ENCODE measurements around the gene FUOM. TPM values are rescaled to one million over a fixed set of nuclear protein-coding genes. Genes with fewer than 3 reads are reported as not detected.

Gene FUOM
- total and polyA plus RNA-seq, 10 of the 15 experiments (the other 5 are each of a cell fraction or from before 2014, with no cell fraction given): 1.8 to 41.7 (median 25.6) TPM

GRCh38 chr10:133405844-133406527 lies 48.2 kb upstream of the FUOM start (continued):
- TF ChIP-seq RELB (IDR thresholded peaks at IDR 0.05; ENCODE audit: low read depth): no peak
- peak; percentile 36; the same call in 1 of the 2 replicates for TF ChIP-seq MTA2 (IDR thresholded peaks at IDR 0.05; ENCODE audit: low read depth)
- no peak for TF ChIP-seq NFXL1 (IDR thresholded peaks at IDR 0.05; ENCODE audit: borderline replicate concordance)
- TF ChIP-seq E2F8 (IDR thresholded peaks at IDR 0.05; ENCODE audit: low read depth, partially characterized antibody): no peak
- 0 out of 2 replicates have a peak, but pooled peaks have one; percentile 10 for TF ChIP-seq YY1 (IDR thresholded peaks at IDR 0.05; ENCODE audit: low read depth, low read length)
- no peak for TF ChIP-seq ZNF384 (IDR thresholded peaks at IDR 0.05; ENCODE audit: borderline replicate concordance, low read depth, low read length)
- TF ChIP-seq POU2F2 (IDR thresholded peaks at IDR 0.05; ENCODE audit: borderline replicate concordance, low read depth, low read length): peak; percentile 72; the same call in 1 of the 3 replicates
- TF ChIP-seq FOXM1 (IDR thresholded peaks at IDR 0.05; ENCODE audit: low read depth, low read length): peak; percentile 14; the same call in 1 of the 2 replicates
- TF ChIP-seq RB1 (IDR thresholded peaks at IDR 0.05; ENCODE audit: borderline replicate concordance): no peak
- TF ChIP-seq SRF (IDR thresholded peaks at IDR 0.05; ENCODE audit: low read depth in 2 of 2, low read length in 2 of 2): no peak
- 0 out of 2 replicates have a peak, but pooled peaks have one; percentile 16 for TF ChIP-seq SMARCA5 (IDR thresholded peaks at IDR 0.05)
- no peak for TF ChIP-seq MEF2B (IDR thresholded peaks at IDR 0.05; ENCODE audit: partially characterized antibody, poor library complexity, severe bottlenecking)
- TF ChIP-seq NFIC (IDR thresholded peaks at IDR 0.05; ENCODE audit: low read depth, low read length): peak; percentile 33; the same call in 1 of the 2 replicates
- no peak for TF ChIP-seq EED (IDR thresholded peaks at IDR 0.05; ENCODE audit: low read depth)
- TF ChIP-seq PKNOX1 (IDR thresholded peaks at IDR 0.05): no peak
- TF ChIP-seq STAT1 (conservative IDR thresholded peaks at IDR 0.05): no peak
